GM19035 (cell line): ENCODE measurements around the gene TLCD3B.
"Not testable (repeated sequence)": the region's sequence is repeated elsewhere in the genome, so short reads cannot be mapped to it uniquely, and the experiment has no call there.

Experiments
- ATAC-seq: cut with Tn5 transposase; IDR thresholded peaks from one replicate; pipeline ENCODE4 v1.9.1; 2021; ENCODE audit not compliant: unreplicated experiment

TLCD3B gene

GRCh38 chr16:30027588-30028437 lies 3.3 kb downstream of the TLCD3B start:
- no peak for ATAC-seq

GRCh38 chr16:30026449-30026848 lies 4.6 kb downstream of the TLCD3B start:
- ATAC-seq = no peak

GRCh38 chr16:30025574-30025973 lies 5.5 kb downstream of the TLCD3B start:
- no peak for ATAC-seq

- ATAC-seq = no peak
Measured at GRCh38 chr16:30025156-30025555, 5.9 kb downstream of the TLCD3B start.

- ATAC-seq = no peak
Measured at GRCh38 chr16:30024451-30024850, 6.6 kb downstream of the TLCD3B start.

GRCh38 chr16:30023586-30023985 lies 7.5 kb downstream of the TLCD3B start:
- no peak for ATAC-seq

GRCh38 chr16:30022887-30023286 lies 8.2 kb downstream of the TLCD3B start, which contains the start of gene C16orf92:
TSS of gene C16orf92 (plus strand) at chr16:30023198. CDS start at chr16:30023341, 143 bp downstream.
- no peak for ATAC-seq

- no peak for ATAC-seq
Measured at GRCh38 chr16:30018731-30019158, 12.3 kb downstream of the TLCD3B start.

- ATAC-seq = not testable (repeated sequence)
Measured at GRCh38 chr16:30017937-30018336, 13.1 kb downstream of the TLCD3B start.

GRCh38 chr16:30017277-30017656 lies 13.8 kb downstream of the TLCD3B start:
- no peak for ATAC-seq

GRCh38 chr16:30016555-30017276 lies 14.4 kb downstream of the TLCD3B start:
- ATAC-seq = no peak

GRCh38 chr16:30015450-30015849 lies 15.6 kb downstream of the TLCD3B start:
- ATAC-seq = not testable (repeated sequence)

GRCh38 chr16:30012598-30012997 lies 18.5 kb downstream of the TLCD3B start:
- not testable (repeated sequence) for ATAC-seq

- ATAC-seq = no peak
Measured at GRCh38 chr16:30011714-30012504, 19.2 kb downstream of the TLCD3B start.

- no peak for ATAC-seq
Measured at GRCh38 chr16:30010844-30011713, 20.0 kb downstream of the TLCD3B start, which contains the start of gene DOC2A. TSS of gene DOC2A (minus strand) at chr16:30011027. CDS start at chr16:30010222, 805 bp downstream.

- no peak for ATAC-seq
Measured at GRCh38 chr16:30009990-30010843, 20.9 kb downstream of the TLCD3B start.

GRCh38 chr16:30009085-30009862 lies 21.8 kb downstream of the TLCD3B start:
- no peak for ATAC-seq

GRCh38 chr16:30007378-30007895 lies 23.6 kb downstream of the TLCD3B start:
- no peak for ATAC-seq
